NCI-H2171 (cell line): ENCODE results near the gene LPIN3.
A peak's percentile ranks its signal among the peaks of the same experiment; 100 is the strongest.

Experiments used
- DNase-seq: peaks from one replicate; lab custom pipeline; 2025; lab: John Stamatoyannopoulos, UW

The LPIN3 gene

GRCh38 chr20:41393705-41394066 is 53.1 kb downstream of the LPIN3 start:
- DNase-seq: no peak

DNA sequence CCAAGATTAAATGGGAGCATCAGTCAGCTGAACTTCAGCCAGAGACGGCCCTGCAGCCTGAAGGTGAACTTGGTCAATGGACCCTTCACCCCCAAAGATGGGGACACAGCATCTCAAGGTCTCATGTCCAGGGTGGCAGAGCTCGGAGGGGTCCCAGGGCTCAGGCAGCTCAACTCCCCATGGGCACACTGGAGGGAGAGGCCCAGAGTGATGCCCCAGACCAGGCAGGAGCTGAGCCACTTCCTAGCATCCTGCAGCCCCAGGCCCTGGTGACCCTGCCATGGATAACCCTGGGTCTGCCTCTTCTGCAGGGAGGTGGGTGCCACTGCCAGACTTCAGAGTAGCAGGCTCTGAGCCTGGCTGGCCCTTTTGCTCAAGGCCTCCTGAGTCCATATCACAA is 53.5 kb downstream of the LPIN3 start:
- no peak for DNase-seq

- no peak for DNase-seq
These were observed 54.5 kb downstream of the LPIN3 start for GRCh38 chr20:41394931-41395666.

DNA sequence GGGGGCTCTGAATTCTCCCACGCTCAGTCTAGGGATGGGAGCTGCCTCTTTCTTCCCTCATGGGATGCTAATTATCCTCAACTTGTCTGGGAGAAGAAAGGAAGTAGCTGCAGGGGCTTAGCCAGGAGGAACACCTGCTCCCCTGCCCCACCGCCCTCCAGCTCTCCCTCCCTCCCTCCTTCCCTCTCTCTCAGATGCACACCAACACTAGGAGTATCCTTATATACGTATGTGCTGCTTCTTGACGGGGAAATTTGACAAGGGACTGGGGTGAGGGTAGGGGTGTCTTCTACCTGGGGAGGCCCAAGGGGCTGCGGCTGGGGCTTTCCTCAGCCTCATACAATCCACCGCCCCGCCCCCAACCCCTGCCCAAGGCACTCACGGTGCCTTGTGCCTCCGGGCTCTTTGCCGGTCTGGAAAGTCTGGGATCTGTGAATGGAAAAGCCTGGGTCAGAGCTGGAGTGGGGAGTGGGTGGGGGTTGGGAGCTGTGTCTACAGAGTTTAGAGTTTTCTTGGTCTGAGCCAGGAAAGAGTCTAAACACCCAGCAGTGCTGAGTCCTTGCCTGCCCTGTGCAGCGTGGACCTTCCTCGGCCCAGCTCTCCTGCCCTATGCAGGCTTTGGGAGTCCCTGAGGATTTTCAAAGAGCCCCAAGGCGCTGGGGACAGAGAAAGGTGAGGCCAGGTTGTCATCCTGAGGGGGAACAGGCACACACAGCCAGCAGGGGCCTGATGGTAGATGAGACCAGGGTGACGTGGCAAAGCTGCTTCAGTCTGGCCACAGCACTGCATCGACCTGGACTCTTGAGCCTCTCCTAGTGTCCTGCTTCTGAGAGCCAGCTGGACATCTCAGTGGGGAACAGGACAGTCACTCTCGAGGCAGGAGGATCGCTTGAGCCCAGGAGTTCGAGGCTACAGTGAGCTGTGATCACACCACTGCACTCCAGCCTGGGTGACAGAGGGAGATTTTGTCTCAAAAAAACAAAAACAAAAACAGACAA is 55.3 kb downstream of the LPIN3 start:
- peak; percentile 35 for DNase-seq

DNA sequence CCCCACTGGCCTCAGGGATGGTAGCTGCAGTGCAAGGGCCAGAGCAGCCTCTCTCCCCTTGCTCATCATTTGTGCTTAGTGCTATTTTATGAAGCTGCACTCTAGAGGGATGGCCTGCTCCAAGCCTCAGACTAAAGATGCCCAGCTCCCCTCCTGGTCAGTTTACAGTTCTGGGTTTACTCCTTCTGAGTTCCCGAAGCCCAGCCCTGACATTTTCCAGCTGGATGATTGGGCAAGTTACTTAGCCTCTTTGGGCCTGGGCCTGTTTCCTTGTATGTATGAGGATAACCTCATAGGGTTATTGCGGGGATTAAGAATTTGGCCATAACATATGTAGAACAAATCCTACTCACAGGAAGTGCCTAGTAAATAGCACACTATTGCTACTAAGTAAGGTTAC is 57.8 kb downstream of the LPIN3 start:
- no peak for DNase-seq

GRCh38 chr20:41403604-41404003 is 63.0 kb downstream of the LPIN3 start:
- DNase-seq: no peak

DNA sequence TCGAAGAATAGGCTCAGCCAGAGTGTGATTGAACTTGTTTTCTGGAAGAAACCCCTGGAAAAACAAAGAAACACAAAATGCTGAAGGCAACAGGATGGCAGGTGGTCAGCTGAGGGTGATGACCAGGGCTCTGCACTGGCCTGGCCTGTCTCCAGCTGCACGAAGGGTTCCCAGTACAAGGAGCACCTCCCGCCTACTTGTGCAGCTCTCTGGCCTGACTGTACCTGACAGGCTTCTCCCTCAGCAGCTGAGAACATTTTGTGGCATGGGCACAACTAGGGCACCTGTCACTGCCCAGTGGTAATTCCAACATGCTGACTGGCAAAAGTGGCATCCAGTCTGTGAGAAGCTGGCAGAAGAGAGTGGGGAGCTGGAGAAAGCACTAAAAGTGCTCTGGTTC is 64.8 kb downstream of the LPIN3 start:
- DNase-seq: no peak

- no peak for DNase-seq
These were observed 65.7 kb downstream of the LPIN3 start for GRCh38 chr20:41406353-41406752.

DNA sequence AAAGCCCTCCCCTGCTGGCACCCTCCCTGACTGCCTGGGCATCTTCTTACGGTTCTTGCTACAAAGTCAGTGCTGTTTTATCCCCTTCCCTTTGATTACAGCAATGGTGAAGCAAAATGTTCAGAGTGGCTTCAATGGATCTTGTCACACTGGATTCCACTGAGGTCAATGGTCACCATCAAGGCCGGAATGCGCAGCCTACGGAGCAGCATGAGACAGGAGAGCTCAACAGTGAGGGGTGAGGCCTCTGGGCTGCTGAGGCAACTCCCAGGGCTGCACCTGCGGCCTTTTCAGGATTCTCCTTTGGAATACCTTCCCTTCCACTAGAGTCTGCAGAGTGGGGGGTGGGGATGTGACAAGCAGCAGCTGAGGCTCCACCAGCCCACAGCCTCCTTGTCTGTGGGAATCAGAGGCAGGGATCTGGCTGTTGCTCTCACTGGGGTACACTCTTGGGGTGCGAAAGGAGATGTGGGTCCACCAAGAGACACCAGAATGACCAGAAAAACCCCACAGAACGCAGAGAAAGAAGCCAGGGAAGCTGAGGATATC is 66.3 kb downstream of the LPIN3 start:
- no peak for DNase-seq

DNA sequence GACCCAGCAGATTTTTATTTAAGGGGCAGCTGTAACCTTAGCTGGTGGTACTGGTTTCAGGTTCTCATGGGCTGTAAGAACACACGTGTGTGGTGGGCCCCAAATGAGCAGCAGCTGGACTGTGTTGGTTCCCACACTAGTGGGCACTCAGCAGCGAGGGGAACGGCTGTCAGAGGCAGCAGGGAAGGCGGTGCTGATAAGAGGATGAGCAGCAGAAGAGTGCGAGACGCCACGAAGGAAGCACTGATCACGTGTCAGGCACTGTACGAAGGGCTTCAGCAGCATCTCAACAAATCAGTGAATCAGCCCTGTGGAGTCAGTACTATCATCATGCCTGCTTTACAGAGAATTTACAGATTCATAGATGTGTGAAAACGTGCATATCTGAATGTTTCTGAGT is 67.0 kb downstream of the LPIN3 start:
- DNase-seq: no peak

- DNase-seq: no peak
These were observed 67.7 kb downstream of the LPIN3 start for GRCh38 chr20:41408156-41408794.

DNA sequence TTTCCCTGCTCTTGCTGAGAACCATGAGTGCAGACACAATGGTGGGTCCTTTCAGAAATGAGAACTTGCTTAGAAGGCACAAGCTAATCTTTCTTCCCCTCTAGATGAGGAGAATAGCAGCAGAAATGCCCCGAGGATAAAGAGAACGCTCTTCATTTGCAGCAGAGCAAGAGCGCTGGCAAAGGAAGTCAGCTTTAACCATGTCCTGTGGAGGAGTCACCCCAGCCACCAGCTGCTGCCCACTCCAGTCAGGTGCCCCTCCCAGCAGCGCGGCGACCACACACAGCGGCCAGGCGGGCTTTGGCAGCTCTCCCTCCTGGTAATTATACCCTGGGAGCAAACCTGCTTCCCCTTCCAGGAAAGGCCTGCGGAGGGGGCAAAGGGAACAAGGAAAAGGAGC is 68.4 kb downstream of the LPIN3 start:
- DNase-seq: no peak
